Transverse colon (tissue), 4 donors: Measurements from ENCODE around the gene ALOXE3. TPM values are rescaled to one million over a fixed set of nuclear protein-coding genes. Genes with fewer than 3 reads are reported as not detected.

Experiments used
- DNase-seq: peaks from one replicate; pipeline ENCODE4 v3.0.0-alpha.2; 2019
- H3K27ac ChIP-seq, 4 donors: fragments of 200-600 bp; sonication (generic); 2 replicates each; pipeline ENCODE4 v1.5.1; 2016 to 2018; ENCODE audit warnings: inconsistent platforms in 4 of 4
- H3K27me3 ChIP-seq: fragments of 200-600 bp; sonication (generic); 2 replicates; pipeline ENCODE4 v1.5.1; 2017; ENCODE audit warnings: inconsistent platforms
- H3K36me3 ChIP-seq, 4 donors: fragments of 200-600 bp; sonication (generic); 2 replicates each; pipeline ENCODE4 v1.5.1; 2017 to 2019; ENCODE audit warnings: inconsistent platforms in 4 of 4
- H3K4me1 ChIP-seq, 4 donors: fragments of 200-600 bp; sonication (generic); 2 replicates each; pipeline ENCODE4 v1.5.1; 2017 to 2020; ENCODE audit warnings: inconsistent platforms in 4 of 4
- H3K4me3 ChIP-seq, 4 donors: fragments of 200-600 bp; sonication (generic); 1 replicate in 1 of 4; 2 replicates in 3 of 4; pipeline versions ENCODE4 v1.5.1 to v1.6.1; 2017 to 2019; ENCODE audit warnings: inconsistent platforms in 4 of 4
- H3K9me3 ChIP-seq, 2 donors: fragments of 200-600 bp; sonication (generic); 2 replicates each; pipeline ENCODE4 v1.5.1; 2017 to 2019; ENCODE audit warnings: inconsistent platforms in 2 of 2
- EP300 ChIP-seq: sonication (generic); formaldehyde crosslinking; IDR thresholded peaks from one replicate; pipeline ENCODE4 v1.6.1; 2017; ENCODE audit warnings: antibody characterized with exemption, low read depth
- POLR2A ChIP-seq: fragments of 450-650 bp; IDR thresholded peaks from one replicate; pipeline ENCODE4 v1.6.1; 2016; ENCODE audit warnings: antibody characterized with exemption, mild to moderate bottlenecking, moderate library complexity
- POLR2AphosphoS5 ChIP-seq, 3 donors: sonication (generic); formaldehyde crosslinking; IDR thresholded peaks; one replicate each; pipeline ENCODE4 v1.6.1; 2016; ENCODE audit warnings: antibody characterized with exemption in 3 of 3
- WGBS, 2 donors: methylation state at CpG; one replicate each; pipeline ENCODE4 v1.1.5; 2018; ENCODE audit warnings: low coverage in 1 of 2; 5-methylcytosine and 5-hydroxymethylcytosine counted together
- in situ Hi-C, 4 donors: fragments of 200-750 bp; cut with MboI; loops; one replicate each; pipeline versions ENCODE4 v1.15.0 to v1.15.1; 2017; ENCODE audit warnings: low sequenced_read_pairs in 3 of 4, low pct_ligation_motif_present in 1 of 4, low pct_unique_long_range_greater_than_20kb in 1 of 4
- intact Hi-C: fragments of 100-400 bp; cut with DNase I; formaldehyde crosslinking; loops from one replicate; pipeline ENCODE4 v1.15.1; 2023; ENCODE audit warnings: low total_unique reads
- total RNA-seq, 4 donors: library from RNA; depleted of rRNA; stranded (reverse); fragments of >200 nt; gene quantifications; one replicate each; pipeline ENCODE4 v1.1.0, GENCODE V29; 2016
- TF ChIP-seq, protein P1 (sequence below), 5 experiments: fragments of 200-600 bp in 3 of 5; fragments of 450-650 bp in 2 of 5; sonication (generic) in 3 of 5; IDR thresholded peaks; 1 replicate in 2 of 5; 2 replicates in 3 of 5; pipeline ENCODE4 v1.5.1; 2016 to 2017; ENCODE audit warnings: antibody characterized with exemption in 5 of 5, inconsistent platforms in 3 of 5, mild to moderate bottlenecking in 2 of 5, moderate library complexity in 1 of 5

Gene ALOXE3
- total RNA-seq, 4 donors from 2014 or later, result 0.79 TPM; not detected in 3

GRCh38 chr17:8072341-8072728, 46.0 kb downstream of the ALOXE3 start:
- H3K9me3 ChIP-seq, result no peaks in the 10 kb centered on the region
- DNase-seq, result no peak
- in situ Hi-C loops, result no loop called here
- TF ChIP-seq EP300 (no peak), POLR2AphosphoS5 (IDR thresholded peaks at IDR 0.05) (no peak), POLR2A (no peak)
- TF ChIP-seq, protein P1, sequence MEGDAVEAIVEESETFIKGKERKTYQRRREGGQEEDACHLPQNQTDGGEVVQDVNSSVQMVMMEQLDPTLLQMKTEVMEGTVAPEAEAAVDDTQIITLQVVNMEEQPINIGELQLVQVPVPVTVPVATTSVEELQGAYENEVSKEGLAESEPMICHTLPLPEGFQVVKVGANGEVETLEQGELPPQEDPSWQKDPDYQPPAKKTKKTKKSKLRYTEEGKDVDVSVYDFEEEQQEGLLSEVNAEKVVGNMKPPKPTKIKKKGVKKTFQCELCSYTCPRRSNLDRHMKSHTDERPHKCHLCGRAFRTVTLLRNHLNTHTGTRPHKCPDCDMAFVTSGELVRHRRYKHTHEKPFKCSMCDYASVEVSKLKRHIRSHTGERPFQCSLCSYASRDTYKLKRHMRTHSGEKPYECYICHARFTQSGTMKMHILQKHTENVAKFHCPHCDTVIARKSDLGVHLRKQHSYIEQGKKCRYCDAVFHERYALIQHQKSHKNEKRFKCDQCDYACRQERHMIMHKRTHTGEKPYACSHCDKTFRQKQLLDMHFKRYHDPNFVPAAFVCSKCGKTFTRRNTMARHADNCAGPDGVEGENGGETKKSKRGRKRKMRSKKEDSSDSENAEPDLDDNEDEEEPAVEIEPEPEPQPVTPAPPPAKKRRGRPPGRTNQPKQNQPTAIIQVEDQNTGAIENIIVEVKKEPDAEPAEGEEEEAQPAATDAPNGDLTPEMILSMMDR (IDR thresholded peaks at IDR 0.05), result no peak
- H3K36me3 ChIP-seq, result no peaks in the 10 kb centered on the region
- no peak overlapping the region for H3K27ac ChIP-seq
- peaks cover 61% of the 10 kb centered on the region for H3K27me3 ChIP-seq
- WGBS, 2 donors, result 38% methylated on average over 28 of the region's 28 CpGs; no CpG with 5 or more reads in 1 of the 2 donors
- intact Hi-C loops, result no loop called here
- H3K4me1 ChIP-seq, result peaks cover 14 to 42% (median 34%) of the 10 kb centered on the region in 4 donors
- H3K4me3 ChIP-seq, result no peak overlapping the region

DNA sequence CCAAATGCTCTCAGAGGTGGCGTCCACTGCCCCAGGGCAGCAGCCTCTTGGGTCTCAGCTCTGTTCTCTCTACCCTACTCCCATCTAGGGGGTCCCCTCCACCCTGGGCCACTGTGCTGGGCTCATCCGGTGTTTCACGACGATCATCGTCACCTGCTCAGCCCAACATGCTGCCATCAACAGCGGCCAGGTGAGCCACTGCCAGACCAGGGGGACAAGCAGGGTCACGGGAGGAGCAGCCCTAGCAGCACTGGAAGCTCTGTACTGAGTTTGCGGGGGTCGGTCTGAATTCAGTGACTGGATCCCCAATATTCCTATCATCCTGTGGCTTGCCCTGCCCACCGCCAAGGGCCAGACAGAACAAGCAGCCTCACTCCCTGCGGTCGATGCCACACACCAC, 46.8 kb downstream of the ALOXE3 start:
- no peak overlapping the region for H3K27ac ChIP-seq
- intact Hi-C loops, result no loop called here
- no peak for TF ChIP-seq POLR2A
- TF ChIP-seq, protein P1 (IDR thresholded peaks at IDR 0.05), result no peak
- TF ChIP-seq EP300, result no peak
- TF ChIP-seq POLR2AphosphoS5 (IDR thresholded peaks at IDR 0.05), result no peak
- no peak overlapping the region for H3K4me3 ChIP-seq
- H3K27me3 ChIP-seq, result peaks cover 52% of the 10 kb centered on the region
- peaks cover 14 to 42% (median 34%) of the 10 kb centered on the region in 4 donors for H3K4me1 ChIP-seq
- in situ Hi-C loops, result no loop called here
- no peaks in the 10 kb centered on the region for H3K36me3 ChIP-seq
- no peak for DNase-seq
- WGBS, 2 donors, result 96 to 100% methylated on average over 4 to 12 of the region's 12 CpGs
- no peaks in the 10 kb centered on the region for H3K9me3 ChIP-seq

DNA sequence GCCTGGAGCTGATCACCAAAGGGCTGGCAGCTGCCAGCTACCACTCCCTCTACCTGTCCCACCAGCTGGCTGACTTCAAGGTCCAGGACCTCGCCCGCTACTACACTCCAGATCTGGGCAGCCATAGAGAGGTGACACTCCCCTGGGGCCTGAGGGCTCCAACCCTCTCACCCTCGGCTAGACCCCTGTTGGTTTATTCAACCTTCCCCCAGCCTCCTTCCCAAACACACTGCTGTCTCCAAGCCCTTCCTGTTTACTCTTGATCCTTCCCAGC, 48.8 kb downstream of the ALOXE3 start:
- WGBS, 2 donors, result 53% methylated on average over 2 of the region's 3 CpGs; no CpG with 5 or more reads in 1 of the 2 donors
- Histone ChIP-seq H3K4me3 (no peak overlapping the region), H3K27me3 (peaks cover 39% of the 10 kb centered on the region), H3K4me1 (peaks cover 14 to 42% (median 34%) of the 10 kb centered on the region in 4 donors), H3K9me3 (no peaks in the 10 kb centered on the region), H3K27ac (peak overlapping the region; percentile 78 to 88 (median 80)), H3K36me3 (no peaks in the 10 kb centered on the region)
- TF ChIP-seq POLR2A, result no peak
- peak in 1 of 3 donors; percentile 61 for TF ChIP-seq POLR2AphosphoS5 (IDR thresholded peaks at IDR 0.05)
- TF ChIP-seq, protein P1 (IDR thresholded peaks at IDR 0.05), result no peak
- no peak for TF ChIP-seq EP300
- intact Hi-C loops, result no loop called here
- in situ Hi-C loops, result loop anchor here in 1 of 4 donors (10.0 kb wide), 1 partner anchor 45 kb away; the partner anchor contains the start of gene ALOXE3
- DNase-seq, result peak; percentile 73

GRCh38 chr17:8068736-8069586, 49.4 kb downstream of the ALOXE3 start:
- Histone ChIP-seq H3K36me3 (no peaks in the 10 kb centered on the region), H3K27ac (peak overlapping the region; percentile 78 to 88 (median 80)), H3K9me3 (no peaks in the 10 kb centered on the region), H3K4me3 (no peak overlapping the region), H3K27me3 (peaks cover 39% of the 10 kb centered on the region), H3K4me1 (peaks cover 14 to 42% (median 34%) of the 10 kb centered on the region in 4 donors)
- 40 to 56% methylated on average over 3 to 9 of the region's 9 CpGs for WGBS, 2 donors
- intact Hi-C loops, result no loop called here
- peak; percentile 68 for DNase-seq
- in situ Hi-C loops, result loop anchor here in 1 of 4 donors (10.0 kb wide), 1 partner anchor 46 kb away; the partner anchor contains the start of gene ALOXE3
- TF ChIP-seq EP300 (no peak), POLR2A (no peak), POLR2AphosphoS5 (IDR thresholded peaks at IDR 0.05) (no peak)
- TF ChIP-seq, protein P1 (IDR thresholded peaks at IDR 0.05), result no peak
